ENCODE measurements around the gene ITGB4. TPM values are rescaled to one million over a fixed set of nuclear protein-coding genes. Genes with fewer than 3 reads are reported as not detected.

ITGB4 gene
- total RNA-seq, 6 experiments from 2014 or later, result 0.92 to 4.1 (median 2.0) TPM

- Histone ChIP-seq H3K4me1 (peaks cover 0 to 4% (median 0%) of the 10 kb centered on the region in 4 donors), H3K4me3 (no peak overlapping the region), H3K27ac (no peak overlapping the region), H3K27me3 (no peaks in the 10 kb centered on the region), H3K36me3 (no peaks in the 10 kb centered on the region), H3K9me3 (no peaks in the 10 kb centered on the region)
- TF ChIP-seq POLR2A (IDR thresholded peaks at IDR 0.05), result no peak
- TF ChIP-seq, protein P1, sequence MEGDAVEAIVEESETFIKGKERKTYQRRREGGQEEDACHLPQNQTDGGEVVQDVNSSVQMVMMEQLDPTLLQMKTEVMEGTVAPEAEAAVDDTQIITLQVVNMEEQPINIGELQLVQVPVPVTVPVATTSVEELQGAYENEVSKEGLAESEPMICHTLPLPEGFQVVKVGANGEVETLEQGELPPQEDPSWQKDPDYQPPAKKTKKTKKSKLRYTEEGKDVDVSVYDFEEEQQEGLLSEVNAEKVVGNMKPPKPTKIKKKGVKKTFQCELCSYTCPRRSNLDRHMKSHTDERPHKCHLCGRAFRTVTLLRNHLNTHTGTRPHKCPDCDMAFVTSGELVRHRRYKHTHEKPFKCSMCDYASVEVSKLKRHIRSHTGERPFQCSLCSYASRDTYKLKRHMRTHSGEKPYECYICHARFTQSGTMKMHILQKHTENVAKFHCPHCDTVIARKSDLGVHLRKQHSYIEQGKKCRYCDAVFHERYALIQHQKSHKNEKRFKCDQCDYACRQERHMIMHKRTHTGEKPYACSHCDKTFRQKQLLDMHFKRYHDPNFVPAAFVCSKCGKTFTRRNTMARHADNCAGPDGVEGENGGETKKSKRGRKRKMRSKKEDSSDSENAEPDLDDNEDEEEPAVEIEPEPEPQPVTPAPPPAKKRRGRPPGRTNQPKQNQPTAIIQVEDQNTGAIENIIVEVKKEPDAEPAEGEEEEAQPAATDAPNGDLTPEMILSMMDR (IDR thresholded peaks at IDR 0.05), result no peak
- no peak for DNase-seq
- ATAC-seq, result no peak
- intact Hi-C loops (cut with DNase I), result no loop called here
- 93% methylated on average over 3 of the region's 25 CpGs for WGBS (ENCODE audit: insufficient coverage, low coverage, low lambda C conversion rate, missing lambda C conversion rate)
Measured at GRCh38 chr17:75743625-75744206, 22.5 kb downstream of the ITGB4 start.

DNA sequence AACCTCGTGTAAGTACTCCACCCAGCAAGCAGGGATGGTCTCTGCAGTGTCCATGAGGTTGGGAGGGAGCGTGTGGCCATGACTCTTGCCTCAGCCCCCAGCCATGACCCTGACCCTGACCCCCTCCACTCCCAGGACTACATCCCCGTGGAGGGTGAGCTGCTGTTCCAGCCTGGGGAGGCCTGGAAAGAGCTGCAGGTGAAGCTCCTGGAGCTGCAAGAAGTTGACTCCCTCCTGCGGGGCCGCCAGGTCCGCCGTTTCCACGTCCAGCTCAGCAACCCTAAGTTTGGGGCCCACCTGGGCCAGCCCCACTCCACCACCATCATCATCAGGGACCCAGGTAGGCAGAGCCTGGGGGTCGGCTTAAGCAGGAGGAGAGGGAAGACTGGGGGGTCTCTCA, 27.4 kb downstream of the ITGB4 start:
- H3K4me3 ChIP-seq, result no peak overlapping the region

GRCh38 chr17:75749545-75750389, 28.5 kb downstream of the ITGB4 start:
- intact Hi-C loops (cut with DNase I), result loop anchor here (5.0 to 10.0 kb wide), 2 partner anchors 72 to 75 kb away; no protein-coding TSS in a partner anchor
- Histone ChIP-seq H3K4me1 (peaks cover 0 to 17% (median 7%) of the 10 kb centered on the region in 4 donors), H3K36me3 (no peaks in the 10 kb centered on the region), H3K4me3 (no peak overlapping the region), H3K27ac (no peak overlapping the region), H3K27me3 (no peaks in the 10 kb centered on the region), H3K9me3 (no peaks in the 10 kb centered on the region)
- peak; percentile 57 to 67 (median 59) for ATAC-seq
- TF ChIP-seq, protein P1 (IDR thresholded peaks at IDR 0.05), result peak; percentile 90 to 97 (median 94)
- no peak for TF ChIP-seq POLR2A (IDR thresholded peaks at IDR 0.05)
- 5% methylated on average over 5 of the region's 20 CpGs for WGBS (ENCODE audit: insufficient coverage, low coverage, low lambda C conversion rate, missing lambda C conversion rate)
- DNase-seq, result peak; percentile 86 to 88 (median 87)

More for the DNA sequence above, 27.4 kb downstream of the ITGB4 start:
- no peaks in the 10 kb centered on the region for H3K36me3 ChIP-seq
- WGBS (ENCODE audit: insufficient coverage, low coverage, low lambda C conversion rate, missing lambda C conversion rate), result 49% methylated on average over 2 of the region's 9 CpGs
- intact Hi-C loops (cut with DNase I), result no loop called here
- no peak overlapping the region for H3K27ac ChIP-seq
- TF ChIP-seq, protein P1 (IDR thresholded peaks at IDR 0.05), result no peak
- no peak for TF ChIP-seq POLR2A (IDR thresholded peaks at IDR 0.05)
- ATAC-seq (no peak), DNase-seq (no peak)
- H3K4me1 ChIP-seq, result peaks cover 0 to 7% (median 2%) of the 10 kb centered on the region in 4 donors
- no peaks in the 10 kb centered on the region for H3K27me3 ChIP-seq
- no peaks in the 10 kb centered on the region for H3K9me3 ChIP-seq

GRCh38 chr17:75750661-75751423, 29.6 kb downstream of the ITGB4 start:
- Histone ChIP-seq H3K36me3 (no peaks in the 10 kb centered on the region), H3K9me3 (no peaks in the 10 kb centered on the region), H3K27ac (no peak overlapping the region), H3K4me1 (peaks cover 0 to 19% (median 7%) of the 10 kb centered on the region in 4 donors), H3K4me3 (no peak overlapping the region), H3K27me3 (no peaks in the 10 kb centered on the region)
- no peak for DNase-seq
- intact Hi-C loops (cut with DNase I), result loop anchor here (5.0 to 10.0 kb wide), 2 partner anchors 74 kb away; no protein-coding TSS in a partner anchor
- no peak for TF ChIP-seq POLR2A (IDR thresholded peaks at IDR 0.05)
- TF ChIP-seq, protein P1 (IDR thresholded peaks at IDR 0.05), result no peak
- no peak for ATAC-seq
- WGBS (ENCODE audit: insufficient coverage, low coverage, low lambda C conversion rate, missing lambda C conversion rate), result 68% methylated on average over 6 of the region's 23 CpGs
